ENCODE measurements around the gene HDGFL2.

Gene HDGFL2

DNA sequence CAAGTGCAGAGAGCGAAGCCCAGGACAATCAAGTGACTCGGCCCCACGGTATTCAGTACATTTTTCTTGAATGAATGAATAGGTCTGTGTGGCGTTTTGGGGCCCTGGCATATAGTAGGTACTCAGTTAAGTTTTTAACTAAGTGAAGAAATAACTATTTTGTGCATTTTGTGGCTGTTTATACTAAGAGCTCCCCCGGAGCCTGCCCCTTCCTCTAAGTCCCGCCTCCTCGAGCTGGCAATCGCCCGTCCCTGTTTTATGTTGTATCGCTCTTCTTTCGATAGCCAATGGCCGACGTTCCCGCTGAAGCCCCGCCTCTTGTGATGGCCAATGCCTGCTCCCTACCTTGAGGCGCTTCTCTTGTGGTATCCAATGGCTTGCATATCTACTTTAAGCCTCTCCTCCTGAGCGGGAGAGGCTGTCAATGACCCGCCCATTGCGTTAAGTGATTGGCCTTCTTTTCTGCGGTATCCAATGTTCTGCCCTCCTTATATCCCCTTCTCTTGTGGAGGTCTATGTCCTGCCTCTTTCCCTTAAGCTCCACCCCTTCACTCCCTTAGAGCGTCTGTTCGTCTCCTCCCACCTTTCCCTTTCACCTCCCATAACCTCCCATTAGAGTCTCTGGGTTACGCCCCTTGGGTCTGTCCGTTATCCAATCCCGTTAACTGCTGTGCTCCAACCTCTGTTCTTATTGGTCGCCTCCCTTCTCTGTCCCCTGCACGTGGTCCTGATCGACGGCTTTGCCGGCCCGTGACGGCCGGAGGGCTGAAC, 509 bp upstream of the HDGFL2 start:
- DNase-seq (ENCODE audit: low spot score), result peak; percentile 98

DNA sequence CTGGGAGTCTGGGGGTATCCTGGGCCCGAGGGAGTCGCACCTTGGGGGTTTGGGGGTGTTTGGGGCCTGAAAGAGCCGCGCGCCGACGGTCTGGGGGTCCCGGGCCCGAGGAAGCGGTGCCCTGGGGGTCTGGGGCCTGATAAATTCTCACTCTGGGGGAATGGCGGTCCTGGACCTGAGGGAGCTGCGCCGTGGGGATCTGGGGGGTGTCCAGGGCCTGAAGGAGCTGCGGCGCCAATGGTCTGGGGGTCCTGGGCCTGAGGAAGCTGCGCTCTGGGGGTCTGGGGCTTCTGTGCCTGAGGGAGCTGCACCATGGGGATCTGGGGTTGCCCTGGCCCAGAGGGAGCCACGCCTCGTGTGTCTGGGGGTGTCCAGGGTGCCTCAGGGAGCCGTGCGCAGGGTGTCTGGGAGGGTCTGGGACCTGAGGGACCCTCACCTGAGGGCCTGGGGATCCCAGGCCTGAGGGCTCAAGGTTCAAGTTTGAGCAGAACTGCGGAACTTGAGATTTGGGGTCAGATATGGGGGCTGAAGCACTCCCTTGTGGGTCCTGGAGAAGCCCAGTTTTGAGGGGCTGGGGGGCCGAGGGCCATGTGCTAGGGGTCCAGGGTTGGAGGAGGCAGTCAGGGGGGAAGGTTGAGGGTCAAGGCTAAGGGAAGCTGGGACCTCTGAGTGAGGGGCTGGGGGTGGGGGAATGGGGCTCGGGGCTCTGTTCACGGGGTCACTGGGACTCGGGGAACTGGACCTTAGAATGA, 1.1 kb downstream of the HDGFL2 start:
- DNase-seq (ENCODE audit: low spot score), result no peak

- no peak for DNase-seq (ENCODE audit: low spot score)
Observed at GRCh38 chr19:4473763-4474513, 1.8 kb downstream of the HDGFL2 start.

- no peak for DNase-seq (ENCODE audit: low spot score)
Observed at GRCh38 chr19:4474514-4475022, 2.5 kb downstream of the HDGFL2 start.

- no peak for DNase-seq (ENCODE audit: low spot score)
Observed at GRCh38 chr19:4477034-4477801, 5.1 kb downstream of the HDGFL2 start.

DNA sequence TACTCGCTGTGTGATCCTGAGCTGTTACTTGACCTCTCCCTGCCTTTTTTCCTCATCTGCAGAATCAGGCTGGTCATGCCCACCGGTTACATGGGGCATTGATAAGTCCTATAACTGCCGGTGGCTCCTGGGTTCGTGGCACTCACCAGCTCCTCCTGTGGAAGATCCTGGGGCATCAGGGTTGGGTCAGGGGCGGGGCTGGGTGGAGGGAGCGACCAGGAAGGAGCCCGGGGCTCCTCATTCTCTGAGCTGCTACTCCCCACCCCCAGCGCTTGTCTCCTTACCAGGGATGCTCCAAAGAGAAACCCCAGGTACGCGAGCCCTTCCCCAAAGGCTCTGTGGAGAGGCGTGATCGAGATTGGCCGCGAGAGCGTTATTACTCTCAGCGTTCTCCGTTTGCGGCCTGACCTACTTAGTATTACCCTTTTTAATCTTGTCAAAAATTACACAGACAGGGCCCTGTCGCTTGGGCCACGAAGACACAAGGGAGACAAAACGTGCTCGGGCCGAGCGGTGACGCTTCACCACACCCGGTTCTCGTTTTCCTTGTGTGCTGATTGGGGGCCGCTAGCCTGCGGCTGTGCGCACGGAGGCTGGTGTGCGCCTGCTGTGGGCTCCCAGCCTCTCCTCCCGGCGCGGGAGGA, 10.7 kb downstream of the HDGFL2 start:
- DNase-seq (ENCODE audit: low spot score), result no peak

GRCh38 chr19:4483385-4483784, 11.3 kb downstream of the HDGFL2 start:
- peak; percentile 50 for DNase-seq (ENCODE audit: low spot score)

GRCh38 chr19:4487572-4487971, 15.5 kb downstream of the HDGFL2 start:
- peak; percentile 55 for DNase-seq (ENCODE audit: low spot score)

GRCh38 chr19:4488496-4488895, 16.4 kb downstream of the HDGFL2 start:
- DNase-seq (ENCODE audit: low spot score), result no peak

DNA sequence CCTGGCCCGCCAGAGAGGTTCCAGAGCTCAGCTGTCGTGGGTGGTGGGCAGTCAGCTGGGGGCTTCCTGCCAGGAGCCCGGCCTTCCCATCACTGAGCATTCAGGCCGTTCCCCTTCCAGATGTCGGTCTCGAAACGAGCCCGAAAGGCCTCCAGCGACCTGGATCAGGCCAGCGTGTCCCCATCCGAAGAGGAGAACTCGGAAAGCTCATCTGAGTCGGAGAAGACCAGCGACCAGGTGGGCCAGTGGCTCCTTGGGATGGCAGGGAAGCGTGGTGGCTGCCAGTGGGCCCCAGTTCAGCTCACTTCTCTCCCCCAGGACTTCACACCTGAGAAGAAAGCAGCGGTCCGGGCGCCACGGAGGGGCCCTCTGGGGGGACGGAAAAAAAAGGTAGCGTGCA, 19.3 kb downstream of the HDGFL2 start:
- peak; percentile 57 for DNase-seq (ENCODE audit: low spot score)

DNA sequence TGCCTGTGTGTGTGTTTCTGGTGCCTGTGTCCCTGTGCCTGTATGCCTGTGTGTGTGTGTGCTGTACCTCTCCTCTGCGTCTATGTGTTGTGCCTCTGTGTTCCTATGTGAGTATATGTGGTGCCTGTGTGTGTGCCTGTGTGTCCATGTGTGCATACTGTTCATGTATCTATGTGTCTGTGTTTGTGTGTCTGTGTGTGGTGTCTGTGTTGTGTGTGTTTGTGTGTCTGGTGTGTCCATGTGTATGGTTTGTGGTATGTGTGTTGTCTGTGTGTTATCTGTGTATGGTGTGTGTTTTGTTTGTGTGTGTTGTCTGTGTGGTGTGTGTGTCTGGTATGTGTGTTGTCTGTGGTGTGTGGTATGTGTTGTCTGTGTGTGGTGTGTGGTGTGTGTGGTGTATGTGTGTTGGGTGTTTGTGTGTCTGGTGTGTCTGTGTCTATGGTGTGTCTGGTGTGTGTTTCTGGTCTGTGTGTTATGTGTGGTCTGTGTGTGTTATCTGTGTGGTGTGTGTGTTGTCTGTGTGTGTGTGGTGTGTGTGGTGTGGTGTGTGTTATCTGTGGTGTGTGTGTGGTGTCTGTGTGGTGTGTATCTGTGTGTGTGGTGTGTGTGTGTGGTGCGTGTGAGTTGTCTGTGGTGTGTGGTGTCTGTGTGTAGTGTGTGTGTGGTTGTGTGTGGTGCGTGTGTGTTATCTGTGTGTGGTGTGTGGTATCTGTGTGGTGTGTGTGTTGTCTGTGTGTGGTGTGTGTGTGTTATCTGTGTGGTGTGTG, 20.4 kb downstream of the HDGFL2 start:
- peak; percentile 41 for DNase-seq (ENCODE audit: low spot score)

DNA sequence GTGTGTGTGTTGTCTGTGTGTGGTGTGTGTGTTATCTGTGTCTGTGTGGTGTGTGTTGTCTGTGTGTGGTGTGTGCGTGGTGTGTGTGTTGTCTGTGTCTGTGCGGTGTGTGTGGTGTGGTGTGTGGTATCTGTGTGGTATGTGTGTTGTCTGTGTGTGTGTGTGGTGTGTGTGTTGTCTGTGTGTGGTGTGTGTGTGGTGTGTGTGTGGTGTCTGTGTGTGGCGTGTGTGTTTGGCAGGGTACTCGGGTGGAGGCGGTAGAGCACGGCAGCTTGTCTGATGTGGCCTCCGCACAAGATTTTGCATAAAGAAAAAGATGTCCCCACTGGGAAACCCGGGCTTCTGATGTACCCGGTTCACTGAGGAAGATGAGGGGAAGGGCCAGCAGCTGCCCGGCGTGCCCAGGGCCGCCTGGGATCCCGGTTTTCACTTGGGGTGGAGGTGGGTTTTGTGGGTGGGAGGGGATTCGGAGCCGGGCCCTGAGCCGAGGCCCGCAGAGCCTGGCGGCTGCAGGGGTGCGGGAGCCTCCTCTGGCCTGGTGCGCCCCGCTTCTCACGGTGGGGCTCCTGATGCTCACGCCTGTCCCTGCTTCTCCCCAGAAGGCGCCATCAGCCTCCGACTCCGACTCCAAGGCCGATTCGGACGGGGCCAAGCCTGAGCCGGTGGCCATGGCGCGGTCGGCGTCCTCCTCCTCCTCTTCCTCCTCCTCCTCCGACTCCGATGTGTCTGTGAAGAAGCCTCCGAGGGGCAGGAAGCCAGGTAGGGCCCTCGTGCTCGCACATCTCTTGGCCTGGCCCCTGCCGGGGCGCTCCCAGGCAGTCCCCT, 21.2 kb downstream of the HDGFL2 start:
- peak; percentile 42 for DNase-seq (ENCODE audit: low spot score)

- peak; percentile 56 for DNase-seq (ENCODE audit: low spot score)
Observed at GRCh38 chr19:4493929-4494690, 22.0 kb downstream of the HDGFL2 start.

GRCh38 chr19:4494691-4495064, 22.6 kb downstream of the HDGFL2 start:
- no peak for DNase-seq (ENCODE audit: low spot score)

DNA sequence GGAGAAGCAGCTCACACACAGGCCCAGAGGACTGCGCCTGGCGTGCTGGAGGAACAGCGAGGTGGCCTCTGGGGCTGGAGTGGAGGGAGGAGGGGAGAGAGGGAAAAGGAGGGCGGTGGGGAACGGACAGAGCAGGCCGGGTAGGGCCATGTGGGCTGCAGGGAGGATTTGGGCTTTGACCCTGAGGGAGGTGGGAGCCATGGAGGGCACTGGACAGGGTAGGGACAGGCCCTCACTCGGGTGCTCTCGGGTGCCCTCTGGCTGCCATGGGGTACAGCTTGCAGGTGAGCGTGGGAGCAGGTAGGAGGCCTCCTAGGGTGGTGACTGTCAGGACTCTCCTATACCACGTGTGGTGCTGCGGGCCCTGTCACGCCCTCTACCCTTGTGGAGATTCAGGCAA, 23.4 kb downstream of the HDGFL2 start:
- DNase-seq (ENCODE audit: low spot score), result peak; percentile 48

GRCh38 chr19:4496304-4496703, 24.2 kb downstream of the HDGFL2 start:
- DNase-seq (ENCODE audit: low spot score), result peak; percentile 53

DNA sequence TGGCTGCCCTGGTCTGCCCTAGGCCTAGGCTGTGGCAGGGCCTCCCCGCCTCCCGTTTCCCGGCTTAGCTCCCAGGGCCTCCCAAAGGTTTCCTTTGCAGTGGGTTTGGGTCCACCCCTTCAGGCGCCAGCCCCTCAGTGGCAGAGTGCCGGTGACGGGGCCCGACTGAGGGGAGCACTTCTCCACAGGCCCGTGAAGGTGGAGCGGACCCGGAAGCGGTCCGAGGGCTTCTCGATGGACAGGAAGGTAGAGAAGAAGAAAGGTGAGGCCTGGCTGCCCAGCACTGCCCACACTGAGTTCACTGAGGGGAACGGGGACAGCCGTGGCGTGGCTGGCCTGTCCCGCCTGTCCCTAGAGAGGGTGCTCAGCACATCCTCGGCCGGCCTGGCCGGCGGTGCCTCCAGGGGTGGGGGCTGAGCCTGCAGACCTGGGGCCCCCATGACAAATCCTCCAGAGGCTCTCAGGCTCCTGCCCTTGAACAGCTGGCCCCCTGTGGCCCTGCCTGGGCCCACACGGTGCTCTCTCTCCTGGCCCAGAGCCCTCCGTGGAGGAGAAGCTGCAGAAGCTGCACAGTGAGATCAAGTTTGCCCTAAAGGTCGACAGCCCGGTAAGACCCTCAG, 25.8 kb downstream of the HDGFL2 start:
- DNase-seq (ENCODE audit: low spot score), result peak; percentile 44

- peak; percentile 55 for DNase-seq (ENCODE audit: low spot score)
Observed at GRCh38 chr19:4498694-4499093, 26.6 kb downstream of the HDGFL2 start.
